ENCODE measurements around the gene DRICH1.
"Not testable (repeated sequence)": the region's sequence is repeated elsewhere in the genome, so short reads cannot be mapped to it uniquely, and the experiment has no call there.

Gene DRICH1

GRCh38 chr22:23583153-23583552, 49.0 kb downstream of the DRICH1 start:
- no peaks in the 10 kb centered on the region for H3K9me3 ChIP-seq (ENCODE audit: control insufficient read depth, low read depth, low read length)
- no peak overlapping the region for H3K27ac ChIP-seq (ENCODE audit: low read length)
- H3K4me1 ChIP-seq (ENCODE audit: control insufficient read depth, low read depth, low read length), result no peaks in the 10 kb centered on the region

GRCh38 chr22:23581260-23581650, 50.9 kb downstream of the DRICH1 start:
- Histone ChIP-seq H3K4me3 (ENCODE audit: low read length) (no peak overlapping the region), H3K9ac (ENCODE audit: low read length) (no peak overlapping the region), H3K9me3 (ENCODE audit: control insufficient read depth, low read depth, low read length) (no peaks in the 10 kb centered on the region), H3K4me1 (ENCODE audit: control insufficient read depth, low read depth, low read length) (no peaks in the 10 kb centered on the region), H3K27me3 (ENCODE audit: control insufficient read depth, insufficient read depth, low read length) (no peaks in the 10 kb centered on the region), H3K36me3 (ENCODE audit: control insufficient read depth, low read depth, low read length) (no peaks in the 10 kb centered on the region), H3K27ac (ENCODE audit: low read length) (no peak overlapping the region)

More at GRCh38 chr22:23583153-23583552, 49.0 kb downstream of the DRICH1 start:
- Histone ChIP-seq H3K9ac (ENCODE audit: low read length) (no peak overlapping the region), H3K36me3 (ENCODE audit: control insufficient read depth, low read depth, low read length) (no peaks in the 10 kb centered on the region), H3K27me3 (ENCODE audit: control insufficient read depth, insufficient read depth, low read length) (no peaks in the 10 kb centered on the region), H3K4me3 (ENCODE audit: low read length) (no peak overlapping the region)

- H3K9ac ChIP-seq (ENCODE audit: low read length), result no peak overlapping the region
- no peak overlapping the region for H3K4me3 ChIP-seq (ENCODE audit: low read length)
- no peaks in the 10 kb centered on the region for H3K4me1 ChIP-seq (ENCODE audit: control insufficient read depth, low read depth, low read length)
- H3K36me3 ChIP-seq (ENCODE audit: control insufficient read depth, low read depth, low read length), result no peaks in the 10 kb centered on the region
- H3K27me3 ChIP-seq (ENCODE audit: control insufficient read depth, insufficient read depth, low read length), result no peaks in the 10 kb centered on the region
- H3K9me3 ChIP-seq (ENCODE audit: control insufficient read depth, low read depth, low read length), result no peaks in the 10 kb centered on the region
- H3K27ac ChIP-seq (ENCODE audit: low read length), result no peak overlapping the region
These were observed 51.4 kb downstream of the DRICH1 start for GRCh38 chr22:23580576-23581259.

GRCh38 chr22:23579870-23580575, 52.1 kb downstream of the DRICH1 start, which contains the start of gene IGLL1:
Gene IGLL1, minus strand, starts transcription at chr22:23580290. Its CDS starts 100 bp downstream, at chr22:23580190.
- no peak within 1 kb of the TSS for H3K9ac ChIP-seq (ENCODE audit: low read length)
- no peaks in the 10 kb centered on the region for H3K36me3 ChIP-seq (ENCODE audit: control insufficient read depth, low read depth, low read length)
- H3K4me1 ChIP-seq (ENCODE audit: control insufficient read depth, low read depth, low read length), result no peaks in the 10 kb centered on the region
- no peaks in the 10 kb centered on the region for H3K9me3 ChIP-seq (ENCODE audit: control insufficient read depth, low read depth, low read length)
- H3K27ac ChIP-seq (ENCODE audit: low read length), result no peak within 1 kb of the TSS
- H3K27me3 ChIP-seq (ENCODE audit: control insufficient read depth, insufficient read depth, low read length), result no peaks in the 10 kb centered on the region
- no peak within 1 kb of the TSS for H3K4me3 ChIP-seq (ENCODE audit: low read length)

- no peaks in the 10 kb centered on the region for H3K9me3 ChIP-seq (ENCODE audit: control insufficient read depth, low read depth, low read length)
- H3K36me3 ChIP-seq (ENCODE audit: control insufficient read depth, low read depth, low read length), result no peaks in the 10 kb centered on the region
- no peaks in the 10 kb centered on the region for H3K4me1 ChIP-seq (ENCODE audit: control insufficient read depth, low read depth, low read length)
- no peak overlapping the region for H3K9ac ChIP-seq (ENCODE audit: low read length)
- H3K27ac ChIP-seq (ENCODE audit: low read length), result no peak overlapping the region
- no peaks in the 10 kb centered on the region for H3K27me3 ChIP-seq (ENCODE audit: control insufficient read depth, insufficient read depth, low read length)
- H3K4me3 ChIP-seq (ENCODE audit: low read length), result no peak overlapping the region
These were observed 52.8 kb downstream of the DRICH1 start for GRCh38 chr22:23579280-23579679.

GRCh38 chr22:23578306-23578705, 53.8 kb downstream of the DRICH1 start:
- no peak overlapping the region for H3K27ac ChIP-seq (ENCODE audit: low read length)
- H3K4me3 ChIP-seq (ENCODE audit: low read length), result no peak overlapping the region
- no peaks in the 10 kb centered on the region for H3K36me3 ChIP-seq (ENCODE audit: control insufficient read depth, low read depth, low read length)
- H3K4me1 ChIP-seq (ENCODE audit: control insufficient read depth, low read depth, low read length), result no peaks in the 10 kb centered on the region
- H3K27me3 ChIP-seq (ENCODE audit: control insufficient read depth, insufficient read depth, low read length), result no peaks in the 10 kb centered on the region
- no peak overlapping the region for H3K9ac ChIP-seq (ENCODE audit: low read length)
- no peaks in the 10 kb centered on the region for H3K9me3 ChIP-seq (ENCODE audit: control insufficient read depth, low read depth, low read length)

- H3K36me3 ChIP-seq (ENCODE audit: control insufficient read depth, low read depth, low read length), result no peaks in the 10 kb centered on the region
- H3K9me3 ChIP-seq (ENCODE audit: control insufficient read depth, low read depth, low read length), result no peaks in the 10 kb centered on the region
- no peaks in the 10 kb centered on the region for H3K4me1 ChIP-seq (ENCODE audit: control insufficient read depth, low read depth, low read length)
- no peaks in the 10 kb centered on the region for H3K27me3 ChIP-seq (ENCODE audit: control insufficient read depth, insufficient read depth, low read length)
- no peak overlapping the region for H3K4me3 ChIP-seq (ENCODE audit: low read length)
- H3K27ac ChIP-seq (ENCODE audit: low read length), result no peak overlapping the region
- H3K9ac ChIP-seq (ENCODE audit: low read length), result no peak overlapping the region
These were observed 55.4 kb downstream of the DRICH1 start for GRCh38 chr22:23576681-23577080.

GRCh38 chr22:23575601-23576000, 56.5 kb downstream of the DRICH1 start:
- Histone ChIP-seq H3K4me1 (ENCODE audit: control insufficient read depth, low read depth, low read length) (no peaks in the 10 kb centered on the region), H3K27me3 (ENCODE audit: control insufficient read depth, insufficient read depth, low read length) (no peaks in the 10 kb centered on the region), H3K27ac (ENCODE audit: low read length) (no peak overlapping the region), H3K9ac (ENCODE audit: low read length) (no peak overlapping the region), H3K9me3 (ENCODE audit: control insufficient read depth, low read depth, low read length) (no peaks in the 10 kb centered on the region), H3K36me3 (ENCODE audit: control insufficient read depth, low read depth, low read length) (no peaks in the 10 kb centered on the region), H3K4me3 (ENCODE audit: low read length) (no peak overlapping the region)

GRCh38 chr22:23574877-23575276, 57.2 kb downstream of the DRICH1 start:
- Histone ChIP-seq H3K4me3 (ENCODE audit: low read length) (no peak overlapping the region), H3K4me1 (ENCODE audit: control insufficient read depth, low read depth, low read length) (no peaks in the 10 kb centered on the region), H3K9ac (ENCODE audit: low read length) (no peak overlapping the region), H3K27ac (ENCODE audit: low read length) (no peak overlapping the region), H3K27me3 (ENCODE audit: control insufficient read depth, insufficient read depth, low read length) (no peaks in the 10 kb centered on the region), H3K36me3 (ENCODE audit: control insufficient read depth, low read depth, low read length) (no peaks in the 10 kb centered on the region), H3K9me3 (ENCODE audit: control insufficient read depth, low read depth, low read length) (no peaks in the 10 kb centered on the region)

- Histone ChIP-seq H3K4me1 (ENCODE audit: control insufficient read depth, low read depth, low read length) (no peaks in the 10 kb centered on the region), H3K27me3 (ENCODE audit: control insufficient read depth, insufficient read depth, low read length) (no peaks in the 10 kb centered on the region), H3K4me3 (ENCODE audit: low read length) (no peak overlapping the region), H3K9ac (ENCODE audit: low read length) (no peak overlapping the region), H3K9me3 (ENCODE audit: control insufficient read depth, low read depth, low read length) (no peaks in the 10 kb centered on the region), H3K27ac (ENCODE audit: low read length) (no peak overlapping the region), H3K36me3 (ENCODE audit: control insufficient read depth, low read depth, low read length) (no peaks in the 10 kb centered on the region)
These were observed 57.7 kb downstream of the DRICH1 start for GRCh38 chr22:23574371-23574811.

GRCh38 chr22:23573701-23574235, 58.4 kb downstream of the DRICH1 start:
- not testable (repeated sequence) for H3K36me3 ChIP-seq (ENCODE audit: control insufficient read depth, low read depth, low read length); H3K9me3 ChIP-seq (ENCODE audit: control insufficient read depth, low read depth, low read length); H3K4me3 ChIP-seq (ENCODE audit: low read length); H3K27ac ChIP-seq (ENCODE audit: low read length); H3K27me3 ChIP-seq (ENCODE audit: control insufficient read depth, insufficient read depth, low read length); H3K9ac ChIP-seq (ENCODE audit: low read length); H3K4me1 ChIP-seq (ENCODE audit: control insufficient read depth, low read depth, low read length)
